HG03066 (cell line): ENCODE measurements around the gene TINCR.
"Not testable (repeated sequence)": the region's sequence is repeated elsewhere in the genome, so short reads cannot be mapped to it uniquely, and the experiment has no call there.

Source experiments
- ATAC-seq: cut with Tn5 transposase; IDR thresholded peaks from one replicate; pipeline ENCODE4 v1.9.1; 2021; ENCODE audit warnings: low read depth; ENCODE audit not compliant: unreplicated experiment

TINCR gene

DNA sequence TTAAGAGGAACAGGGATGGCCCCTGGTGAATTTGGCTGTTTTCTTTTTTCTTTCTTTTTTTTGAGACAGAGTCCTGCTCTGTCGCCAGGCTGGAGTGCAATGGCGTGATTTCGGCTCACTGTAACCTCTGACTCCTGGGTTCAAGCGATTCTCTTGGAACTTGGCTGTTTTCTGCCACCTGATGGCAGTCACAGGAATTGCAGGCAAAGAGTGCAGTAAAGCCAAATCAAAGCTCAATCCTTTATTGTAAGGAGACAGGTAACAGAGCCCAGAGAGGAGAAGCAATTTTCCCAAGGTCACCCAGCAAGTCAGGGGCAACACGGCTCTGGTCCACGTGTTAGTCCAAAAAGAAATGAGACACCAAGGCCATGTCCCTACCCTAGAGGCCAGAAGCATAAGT, 6.2 kb downstream of the TINCR start:
- ATAC-seq: no peak

DNA sequence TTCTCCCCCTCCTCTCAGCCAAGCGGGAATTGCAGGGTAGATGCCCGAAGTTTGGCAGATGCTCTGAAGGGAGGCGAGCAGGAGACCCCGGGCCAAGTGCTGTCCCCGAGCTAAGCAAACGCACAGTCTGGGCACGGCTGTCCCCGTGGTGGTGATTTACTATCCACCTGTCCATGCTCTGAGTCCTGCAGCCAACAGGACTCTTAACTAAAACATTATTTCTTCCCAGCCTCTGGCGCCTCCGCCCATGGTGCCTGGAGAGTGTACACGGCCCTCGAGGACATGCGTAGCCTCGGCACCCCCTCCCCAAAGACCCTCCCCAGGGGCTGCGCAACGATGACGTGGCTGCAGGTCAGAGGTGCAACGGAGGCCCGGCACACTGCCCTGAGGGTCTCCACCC, 7.6 kb downstream of the TINCR start:
- no peak for ATAC-seq

DNA sequence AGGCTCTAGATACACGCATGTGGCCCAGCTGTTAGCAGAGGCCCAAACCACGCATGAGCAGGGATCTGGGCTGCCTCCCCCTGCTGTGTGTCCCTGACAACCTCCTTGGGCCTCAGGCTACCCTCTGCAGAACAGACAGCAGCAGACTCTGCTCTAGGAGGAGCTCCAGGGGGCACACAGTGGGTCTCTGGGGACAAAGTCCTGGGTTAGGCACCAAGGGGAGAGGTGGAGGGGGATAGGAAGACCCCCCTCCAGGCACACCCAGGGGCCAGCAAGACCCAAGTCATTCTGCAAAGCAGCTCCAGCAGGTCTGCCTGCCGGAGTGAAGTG, 8.0 kb downstream of the TINCR start:
- no peak for ATAC-seq

DNA sequence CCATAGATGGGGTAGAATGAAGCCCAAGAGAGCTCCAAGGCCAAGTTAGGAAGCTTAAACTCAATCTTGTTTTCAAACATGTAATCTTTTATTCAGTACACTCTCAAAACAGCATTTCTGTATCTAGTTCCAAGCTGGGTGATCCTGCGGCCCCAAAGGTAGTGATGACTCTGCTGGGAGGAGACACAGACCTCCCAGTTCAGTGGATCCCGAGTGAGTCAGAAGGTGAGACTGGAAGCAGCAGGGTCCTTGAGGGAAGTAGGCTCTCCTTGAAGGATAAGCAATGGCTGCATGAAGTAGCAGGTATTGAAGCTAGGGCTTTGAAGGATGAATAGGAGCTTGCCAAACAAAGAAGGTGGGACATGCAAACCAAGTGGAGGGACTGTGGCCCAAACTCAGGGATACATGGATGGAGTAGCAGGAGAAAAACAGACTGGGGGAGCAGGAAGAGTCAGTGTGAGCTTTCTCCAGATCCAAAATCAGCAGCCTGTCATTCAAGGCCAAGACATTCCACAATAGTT, 9.6 kb downstream of the TINCR start:
- ATAC-seq: no peak

DNA sequence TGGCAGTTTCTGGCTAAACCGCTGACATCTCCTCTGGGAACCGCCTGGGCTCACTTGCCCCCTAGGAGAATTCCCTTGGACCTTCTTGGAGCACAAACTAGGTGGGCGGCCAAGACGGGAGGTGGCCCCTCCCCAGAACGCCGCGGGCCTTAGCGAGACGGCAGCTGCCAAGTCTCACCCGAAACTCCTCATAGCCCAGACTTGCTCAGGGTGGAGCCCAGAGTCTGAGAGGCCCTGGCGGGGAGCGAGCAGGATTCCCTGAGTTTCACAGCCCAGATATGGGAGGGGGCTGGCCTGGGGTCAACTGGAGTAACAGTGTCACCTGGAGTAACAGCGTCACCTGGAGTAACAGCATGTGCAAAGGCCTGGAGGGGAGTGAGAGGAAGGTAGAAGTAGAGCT, 10.1 kb downstream of the TINCR start:
- no peak for ATAC-seq

DNA sequence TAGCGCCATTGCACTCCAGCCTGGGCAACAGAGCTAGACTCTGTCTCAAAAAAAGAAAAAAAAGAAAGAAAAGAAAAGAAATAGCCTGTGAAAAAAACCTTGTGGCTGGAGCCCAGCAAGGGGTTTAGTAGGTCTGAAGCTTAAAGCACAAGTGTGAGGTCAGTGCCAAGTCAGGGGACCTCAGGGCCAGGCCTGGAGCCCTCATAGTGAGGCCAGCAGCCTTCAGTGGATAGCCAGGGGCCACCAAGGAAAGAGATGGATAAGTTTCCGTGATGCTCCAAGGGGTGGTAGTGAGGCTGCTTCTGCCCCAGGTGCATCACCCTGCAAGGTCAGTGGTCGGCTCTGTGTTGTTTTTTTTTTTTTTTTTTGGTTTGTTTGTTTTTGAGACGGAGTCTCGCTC, 12.9 kb downstream of the TINCR start:
- ATAC-seq: no peak

DNA sequence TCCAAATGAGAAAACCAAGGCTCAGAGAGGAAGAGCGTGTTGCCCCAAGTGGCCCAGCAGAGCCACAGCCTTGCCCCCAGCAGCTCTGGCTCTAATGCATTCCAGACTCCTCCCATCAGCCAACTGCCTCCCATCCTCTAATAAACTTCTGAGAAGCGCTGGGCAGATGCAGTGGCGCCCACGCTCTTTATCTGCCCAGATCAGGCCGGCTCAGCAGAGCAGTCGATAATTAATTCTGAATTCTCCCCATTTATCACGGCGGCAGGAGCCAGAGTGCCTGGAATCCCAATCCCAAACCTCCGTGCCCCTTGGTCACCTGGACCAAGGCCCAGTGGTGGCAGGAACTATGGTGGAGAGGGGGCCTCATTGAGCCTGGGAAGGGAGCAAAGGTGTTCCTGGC, 13.9 kb downstream of the TINCR start:
- no peak for ATAC-seq

DNA sequence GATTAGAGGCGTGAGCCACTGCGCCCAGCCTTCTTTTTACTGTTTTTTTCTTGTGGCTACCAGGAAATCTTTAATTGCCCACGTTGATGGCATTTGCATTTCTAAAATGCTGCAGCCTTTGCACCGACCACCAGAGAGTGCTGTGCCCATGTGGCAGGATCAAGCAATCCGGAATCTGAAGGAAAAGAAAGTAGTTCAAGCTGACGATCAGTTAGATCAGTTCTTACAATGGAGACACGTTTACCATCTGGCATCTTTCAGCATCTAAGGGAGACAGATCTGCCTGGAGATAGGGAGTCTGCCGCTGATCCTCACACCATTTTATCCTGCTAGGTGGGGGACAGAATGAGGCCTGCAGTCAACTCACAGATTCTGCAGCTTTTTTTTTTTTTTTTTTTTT, 19.9 kb downstream of the TINCR start:
- no peak for ATAC-seq

DNA sequence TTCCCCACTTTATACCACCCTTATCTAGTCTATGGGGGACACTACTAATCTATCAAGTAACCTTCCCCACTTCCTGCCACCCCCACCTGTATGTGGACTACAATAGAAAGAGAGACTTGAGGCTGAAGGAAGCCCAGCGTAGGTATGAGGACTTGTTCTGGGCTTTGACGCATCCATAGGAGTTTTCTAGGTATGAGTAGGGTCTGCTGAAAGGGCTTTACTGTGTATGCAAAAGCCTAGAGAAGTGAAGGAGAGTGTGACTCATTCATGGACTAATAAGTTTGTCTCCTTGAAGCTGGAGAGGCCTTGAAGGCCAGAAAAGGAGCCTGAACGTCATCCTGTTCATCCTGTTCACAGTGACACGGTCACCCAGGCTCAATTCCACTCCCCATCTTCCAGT, 21.8 kb downstream of the TINCR start:
- ATAC-seq: no peak

DNA sequence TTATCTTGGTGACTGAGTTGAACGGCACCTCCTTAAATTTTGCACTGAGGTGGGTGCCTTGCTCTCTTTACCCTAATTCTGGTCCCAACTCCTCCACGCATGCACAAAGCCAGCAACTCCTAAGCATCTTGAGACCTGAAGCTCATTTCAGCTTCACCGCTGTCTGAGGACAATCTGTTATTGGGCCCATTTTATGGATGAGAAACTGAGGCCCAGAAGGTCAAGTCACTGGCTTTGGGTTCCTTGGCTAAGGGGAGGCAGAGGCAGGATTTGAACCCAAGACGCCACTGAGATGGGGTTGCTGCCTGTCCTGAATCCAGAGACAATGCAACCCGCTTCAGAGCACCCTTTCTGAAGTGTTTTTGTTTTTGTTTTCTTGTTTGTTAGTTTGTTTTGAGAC, 22.7 kb downstream of the TINCR start:
- no peak for ATAC-seq

DNA sequence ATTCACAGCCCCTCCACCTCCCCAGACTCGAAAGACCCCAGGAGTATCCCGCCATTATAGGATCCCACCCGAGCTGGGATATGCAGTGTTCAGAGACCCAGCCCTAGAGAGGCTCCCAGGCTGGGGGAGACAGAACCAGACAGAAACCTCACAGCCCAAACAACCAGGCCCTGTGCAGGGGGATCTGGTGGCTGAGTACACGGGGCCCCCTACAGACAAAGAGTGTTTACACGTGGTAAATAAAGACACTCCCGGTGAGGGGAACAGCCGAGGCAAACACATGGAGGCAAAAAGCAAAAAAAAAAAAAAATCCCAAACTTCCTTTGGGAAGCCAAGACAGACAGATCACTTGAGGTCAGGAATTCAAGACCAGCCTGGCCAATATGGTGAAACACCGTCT, 25.1 kb downstream of the TINCR start:
- ATAC-seq: no peak

DNA sequence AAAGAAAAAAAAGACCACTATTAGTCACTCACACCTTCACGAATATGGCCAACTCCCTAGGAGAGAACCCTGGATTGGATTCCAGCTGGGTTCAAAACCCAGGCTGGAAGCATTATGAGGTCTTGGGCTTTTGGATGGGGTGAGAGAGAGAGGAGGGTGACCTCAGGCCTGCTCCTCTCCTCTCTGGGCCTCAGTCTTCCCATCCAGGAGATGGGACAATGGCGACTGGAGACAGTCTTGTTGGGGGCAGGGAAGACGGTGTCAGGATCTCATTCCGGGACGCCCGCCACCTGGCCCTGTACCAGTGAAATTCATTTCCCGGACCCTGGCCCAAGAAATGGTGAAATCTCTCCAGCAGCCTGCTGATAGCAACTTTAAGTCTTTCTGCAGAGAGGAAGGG, 26.3 kb downstream of the TINCR start:
- ATAC-seq: no peak

DNA sequence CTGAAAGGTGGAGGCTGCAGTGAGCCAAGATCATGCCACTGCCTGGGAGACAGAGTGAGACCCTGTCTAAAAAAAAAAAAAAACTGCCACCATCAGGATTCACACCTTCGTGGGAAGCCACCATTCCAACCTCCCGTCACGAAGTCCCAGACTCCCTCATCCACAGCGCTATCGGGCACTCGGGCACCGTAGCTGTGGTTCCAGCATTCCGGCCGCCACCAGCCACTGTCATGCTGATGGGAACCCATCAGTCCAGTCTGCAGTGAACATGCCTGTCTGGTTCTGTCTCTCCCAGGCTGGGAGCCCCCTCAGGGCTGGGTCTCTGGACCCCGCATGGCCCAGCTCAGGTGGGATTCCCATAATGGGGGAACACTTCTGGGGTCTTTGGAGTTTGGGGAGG, 27.5 kb downstream of the TINCR start:
- ATAC-seq: no peak

DNA sequence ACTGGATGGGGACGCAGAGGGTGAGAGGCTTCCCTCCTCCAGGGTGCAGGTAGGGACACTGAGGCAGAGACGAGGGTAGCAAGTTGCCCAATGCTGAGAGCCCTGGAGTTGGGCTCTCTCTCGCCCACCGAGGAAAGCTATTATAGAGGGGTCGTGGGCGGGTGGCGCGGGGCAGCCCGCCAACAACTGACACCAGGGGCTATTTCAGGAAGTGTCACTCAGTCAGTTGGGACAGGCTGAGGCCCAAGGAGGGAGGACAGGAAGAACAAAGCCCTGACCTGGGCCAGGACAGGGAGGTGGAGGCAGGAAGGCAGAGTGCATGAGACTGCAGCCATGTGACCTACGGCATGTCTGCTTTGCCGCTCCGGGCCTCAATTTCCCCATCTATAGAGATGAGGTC, 29.9 kb downstream of the TINCR start:
- ATAC-seq: no peak

DNA sequence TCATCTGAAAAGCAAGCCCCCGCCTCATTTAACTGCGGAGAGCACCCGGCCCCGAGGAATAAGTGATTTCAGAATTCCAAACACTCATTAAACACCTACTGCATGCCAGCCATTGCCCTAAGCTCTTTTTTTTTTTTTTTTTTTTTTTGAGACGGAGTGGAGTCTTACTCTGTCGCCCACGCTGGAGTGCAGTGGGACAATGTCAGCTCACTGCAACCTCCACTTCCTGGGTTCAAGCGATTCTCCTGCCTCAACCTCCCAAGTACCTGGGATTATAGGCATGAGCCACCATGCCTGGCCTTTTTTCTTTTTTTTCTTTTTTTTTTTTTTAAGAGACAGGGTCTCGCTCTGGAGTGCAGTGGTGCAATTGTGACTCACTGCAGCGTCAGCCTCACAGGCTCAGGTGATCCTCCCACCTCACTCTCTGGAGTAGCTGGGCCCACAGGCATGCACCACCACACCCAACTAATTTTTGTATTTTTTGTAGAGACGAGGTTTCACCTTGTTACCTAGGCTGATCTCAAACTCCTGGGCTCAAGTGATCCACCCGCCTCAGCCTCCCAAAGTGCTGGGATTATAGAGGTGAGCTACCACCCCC, 30.7 kb downstream of the TINCR start:
- not testable (repeated sequence) for ATAC-seq

DNA sequence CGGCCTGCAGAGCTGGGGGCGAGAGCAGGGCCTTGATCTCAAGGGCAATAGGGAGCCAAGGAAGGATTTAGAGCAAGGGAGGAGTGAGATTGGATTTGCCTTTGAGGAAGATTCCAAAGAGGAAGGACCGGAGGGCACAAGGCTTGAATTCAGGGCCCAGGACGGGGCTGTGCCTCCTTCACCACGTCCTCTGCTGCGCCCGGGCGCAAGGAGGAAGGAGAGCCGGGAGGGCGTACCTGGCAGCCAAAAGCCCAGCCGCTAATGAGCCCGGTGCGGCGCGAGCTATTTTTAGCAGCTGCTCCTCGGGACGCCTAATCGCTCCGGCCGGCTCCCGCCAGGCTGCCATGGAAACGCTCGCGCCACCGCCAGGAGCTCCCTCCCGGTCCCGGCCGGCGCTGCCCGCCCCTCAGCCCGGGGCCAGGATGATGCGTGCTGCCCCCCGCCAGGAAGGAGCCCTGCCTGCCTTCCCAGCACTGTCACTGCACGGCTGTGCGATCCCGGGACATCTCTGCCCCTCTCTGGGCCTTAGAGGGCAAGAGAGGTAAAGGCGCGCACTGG, 31.3 kb downstream of the TINCR start:
- ATAC-seq: no peak

DNA sequence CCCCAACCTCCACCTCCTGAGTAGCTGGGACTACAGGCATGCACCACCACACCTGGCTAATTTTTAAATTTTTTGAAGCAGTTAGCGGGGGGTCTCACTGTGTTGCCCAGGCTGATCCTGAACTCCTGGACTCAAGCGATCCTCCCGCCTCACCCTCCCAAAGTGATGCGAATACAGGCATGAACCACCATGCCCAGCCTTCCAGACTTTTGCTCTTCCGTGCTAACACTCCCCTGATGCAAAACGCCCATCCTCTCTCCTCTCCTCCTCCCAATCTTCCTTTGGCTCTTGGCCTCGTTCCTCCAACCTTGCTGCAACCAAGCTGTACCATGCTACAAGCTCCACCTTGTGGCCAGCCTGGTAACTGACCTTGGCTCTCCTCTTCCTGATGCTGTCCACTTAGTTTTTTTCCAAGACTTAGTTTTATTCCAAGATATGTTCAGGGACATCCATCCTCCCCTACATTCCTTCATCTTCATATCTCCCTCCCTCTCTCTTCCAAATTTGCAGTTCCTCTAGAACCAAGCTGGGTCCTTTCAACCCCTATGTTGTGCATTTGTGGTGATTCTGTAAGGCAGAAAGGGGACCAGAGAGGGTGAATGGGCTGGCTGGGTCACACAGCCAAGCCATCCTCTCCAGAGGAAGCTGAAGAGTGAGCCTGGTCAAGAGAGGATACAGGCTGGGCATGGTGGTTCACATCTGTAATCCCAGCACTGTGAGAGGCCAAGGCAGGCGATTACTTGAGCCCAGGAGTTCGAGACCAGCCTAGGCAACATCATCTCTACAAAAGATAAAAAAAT, 32.8 kb downstream of the TINCR start:
- ATAC-seq: no peak

DNA sequence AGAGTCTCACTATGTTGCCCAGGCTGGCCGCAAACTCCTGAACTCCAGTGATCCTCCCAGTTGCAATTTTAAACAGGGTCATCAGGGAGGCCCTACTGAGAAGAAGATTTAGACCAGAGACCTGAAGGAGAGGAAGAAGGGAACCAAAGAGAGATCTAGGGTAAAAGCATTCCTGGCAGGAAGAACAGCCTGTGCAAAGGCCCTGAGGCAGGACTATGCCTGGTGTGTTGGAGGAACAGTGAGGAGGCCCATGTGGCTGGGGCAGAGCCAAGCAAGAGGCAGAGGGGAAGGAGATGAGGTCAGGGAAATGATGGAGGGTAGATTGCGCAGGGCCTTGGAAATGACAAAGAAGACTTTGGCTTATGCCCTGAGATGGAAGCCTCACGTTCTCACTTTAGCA, 34.5 kb downstream of the TINCR start:
- ATAC-seq: no peak

DNA sequence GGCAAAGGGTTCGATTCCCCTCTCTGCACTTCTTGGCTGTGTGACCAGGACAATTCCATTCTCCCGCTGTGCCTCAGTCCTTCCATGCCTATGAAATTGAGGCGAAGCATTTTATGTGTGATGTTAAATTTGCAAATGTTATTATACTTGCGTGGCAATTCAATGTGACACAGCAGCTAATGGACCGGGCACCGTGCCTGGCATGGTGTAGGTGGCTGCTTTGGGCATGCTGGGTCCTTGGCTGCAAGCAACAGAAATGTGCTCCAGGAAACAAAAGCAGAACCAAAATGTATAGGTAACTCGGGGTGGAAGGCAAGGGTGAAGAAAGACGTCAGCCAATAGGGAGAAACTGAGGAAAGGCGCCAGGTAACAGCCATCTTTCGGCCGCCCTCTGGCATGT, 37.1 kb downstream of the TINCR start:
- no peak for ATAC-seq

DNA sequence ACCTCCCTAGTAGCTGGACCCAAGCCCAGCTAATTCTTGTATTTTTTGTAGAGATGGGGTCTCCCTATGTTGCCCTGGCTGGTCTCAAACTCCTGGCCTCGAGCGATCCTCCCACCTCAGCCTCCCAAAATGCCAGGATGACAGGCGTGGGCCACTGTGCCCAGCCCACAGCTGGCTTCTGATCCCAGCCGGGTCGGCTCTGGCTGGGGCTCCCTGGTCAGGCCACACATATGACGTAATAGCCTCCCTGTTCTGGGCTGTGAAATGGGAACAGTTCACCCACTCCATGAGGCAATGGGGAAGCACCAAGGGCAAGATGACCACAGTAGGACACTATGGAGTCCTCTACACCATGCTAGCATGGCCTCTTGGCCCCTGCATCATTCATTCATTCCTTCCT, 41.1 kb downstream of the TINCR start:
- ATAC-seq: no peak

DNA sequence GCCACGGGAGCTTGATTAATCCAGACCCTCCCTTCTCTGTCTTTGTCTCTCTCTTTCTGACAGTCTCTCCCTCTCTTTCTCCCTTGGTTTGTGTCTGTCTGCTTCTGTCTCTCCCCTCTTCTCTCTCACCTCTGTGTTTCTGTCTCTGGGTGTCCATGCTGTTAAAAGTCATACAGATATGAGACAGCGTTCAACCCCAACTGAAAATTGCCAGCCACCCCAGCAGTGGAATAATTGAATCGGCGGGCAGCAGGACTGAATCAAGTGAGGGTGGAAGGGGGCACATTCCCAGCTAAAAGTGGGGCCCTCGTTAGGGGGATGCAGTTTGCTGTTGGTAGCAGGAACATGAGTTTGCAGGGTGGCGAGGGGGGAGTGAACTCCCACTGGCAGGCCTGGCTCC, 43.7 kb downstream of the TINCR start:
- no peak for ATAC-seq

DNA sequence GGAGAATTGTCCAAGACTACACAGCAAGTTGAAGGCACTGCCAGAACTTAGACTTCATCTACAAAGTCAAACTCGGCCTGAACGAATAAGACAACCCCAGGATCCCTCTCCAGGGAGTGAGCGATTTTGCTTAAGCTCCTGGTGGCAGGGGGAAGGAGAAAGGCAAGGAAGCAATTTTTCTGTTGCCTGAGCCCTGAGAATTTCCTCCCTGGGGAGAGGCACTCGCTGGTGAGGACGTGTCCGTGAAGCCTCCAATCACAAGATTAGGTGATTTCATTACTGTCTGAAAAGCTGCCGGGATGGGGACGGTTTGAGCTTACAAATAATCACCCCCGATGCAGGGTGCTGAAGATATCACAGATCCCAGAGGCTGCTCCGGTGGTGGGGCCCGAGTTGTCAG, 45.6 kb downstream of the TINCR start:
- ATAC-seq: no peak
